Stimulated activated naive CD8-positive, alpha-beta T cell treated with anti-CD3 and anti-CD28 coated beads, Interleukin-15, Interleukin-2, amounts not matched to agents 100 ng/mL and 50 ng/mL, for 24 hours (primary cell): Measurements from ENCODE around the gene LBX1.
A peak's percentile ranks its signal among the peaks of the same experiment; 100 is the strongest.

Experiments
- H3K27ac Mint-ChIP-seq: one replicate; pipeline ENCODE4 v1.8.0; 2021; ENCODE audit warnings: mild to moderate bottlenecking, mixed read lengths
- H3K27me3 Mint-ChIP-seq: one replicate; pipeline ENCODE4 v1.8.0; 2021; ENCODE audit warnings: mixed read lengths
- H3K36me3 Mint-ChIP-seq: one replicate; pipeline ENCODE4 v1.8.0; 2021; ENCODE audit warnings: low read depth, mixed read lengths
- H3K4me1 Mint-ChIP-seq: one replicate; pipeline ENCODE4 v1.8.0; 2021; ENCODE audit warnings: low read depth, mixed read lengths
- H3K4me3 Mint-ChIP-seq: one replicate; pipeline ENCODE4 v1.8.0; 2021; ENCODE audit warnings: mild to moderate bottlenecking, mixed read lengths
- H3K9me3 Mint-ChIP-seq: one replicate; pipeline ENCODE4 v1.8.0; 2021; ENCODE audit warnings: mixed read lengths

LBX1 gene

GRCh38 chr10:101234333-101234732, 5.1 kb upstream of the LBX1 start:
- peaks cover 81% of the 10 kb centered on the region for H3K27me3 Mint-ChIP-seq
- H3K9me3 Mint-ChIP-seq: no peaks in the 10 kb centered on the region
- H3K27ac Mint-ChIP-seq: no peak overlapping the region
- peaks cover 18% of the 10 kb centered on the region for H3K4me1 Mint-ChIP-seq
- no peaks in the 10 kb centered on the region for H3K36me3 Mint-ChIP-seq
- no peak overlapping the region for H3K4me3 Mint-ChIP-seq

- H3K4me3 Mint-ChIP-seq: no peak overlapping the region
- no peak overlapping the region for H3K27ac Mint-ChIP-seq
- peaks cover 21% of the 10 kb centered on the region for H3K4me1 Mint-ChIP-seq
These were observed 4.6 kb upstream of the LBX1 start for GRCh38 chr10:101233863-101234262.

GRCh38 chr10:101233443-101233842, 4.2 kb upstream of the LBX1 start:
- peaks cover 80% of the 10 kb centered on the region for H3K27me3 Mint-ChIP-seq
- H3K9me3 Mint-ChIP-seq: no peaks in the 10 kb centered on the region
- no peak overlapping the region for H3K4me3 Mint-ChIP-seq
- H3K36me3 Mint-ChIP-seq: no peaks in the 10 kb centered on the region
- H3K27ac Mint-ChIP-seq: no peak overlapping the region
- peaks cover 21% of the 10 kb centered on the region for H3K4me1 Mint-ChIP-seq

More at GRCh38 chr10:101233863-101234262, 4.6 kb upstream of the LBX1 start:
- Mint-ChIP-seq H3K36me3 (no peaks in the 10 kb centered on the region), H3K9me3 (no peaks in the 10 kb centered on the region), H3K27me3 (peaks cover 80% of the 10 kb centered on the region)

GRCh38 chr10:101231912-101232689, 2.8 kb upstream of the LBX1 start:
- Mint-ChIP-seq H3K27me3 (peaks cover 79% of the 10 kb centered on the region), H3K4me1 (peaks cover 18% of the 10 kb centered on the region), H3K4me3 (no peak overlapping the region), H3K27ac (no peak overlapping the region), H3K9me3 (no peaks in the 10 kb centered on the region), H3K36me3 (no peaks in the 10 kb centered on the region)

- H3K27me3 Mint-ChIP-seq: peaks cover 80% of the 10 kb centered on the region
- no peaks in the 10 kb centered on the region for H3K9me3 Mint-ChIP-seq
- H3K4me1 Mint-ChIP-seq: peaks cover 23% of the 10 kb centered on the region
- H3K27ac Mint-ChIP-seq: no peak overlapping the region
- no peak overlapping the region for H3K4me3 Mint-ChIP-seq
- no peaks in the 10 kb centered on the region for H3K36me3 Mint-ChIP-seq
These were observed 1.8 kb upstream of the LBX1 start for GRCh38 chr10:101231092-101231491.

GRCh38 chr10:101230183-101230917, 1.1 kb upstream of the LBX1 start:
- Mint-ChIP-seq H3K27me3 (peaks cover 80% of the 10 kb centered on the region), H3K4me1 (peaks cover 28% of the 10 kb centered on the region), H3K36me3 (no peaks in the 10 kb centered on the region), H3K4me3 (no peak overlapping the region), H3K27ac (no peak overlapping the region), H3K9me3 (no peaks in the 10 kb centered on the region)

GRCh38 chr10:101228966-101229265, 347 bp downstream of the LBX1 start:
- H3K36me3 Mint-ChIP-seq: no peaks in the 10 kb centered on the region
- peak overlapping the region; percentile 47 for H3K4me3 Mint-ChIP-seq
- H3K4me1 Mint-ChIP-seq: peaks cover 35% of the 10 kb centered on the region
- peak overlapping the region; percentile 61 for H3K27ac Mint-ChIP-seq
- H3K27me3 Mint-ChIP-seq: peaks cover 78% of the 10 kb centered on the region
- no peaks in the 10 kb centered on the region for H3K9me3 Mint-ChIP-seq

GRCh38 chr10:101228153-101228965, 904 bp downstream of the LBX1 start:
- no peak overlapping the region for H3K27ac Mint-ChIP-seq
- no peaks in the 10 kb centered on the region for H3K36me3 Mint-ChIP-seq
- H3K9me3 Mint-ChIP-seq: no peaks in the 10 kb centered on the region
- H3K27me3 Mint-ChIP-seq: peaks cover 77% of the 10 kb centered on the region
- H3K4me3 Mint-ChIP-seq: peak overlapping the region; percentile 61
- H3K4me1 Mint-ChIP-seq: peaks cover 38% of the 10 kb centered on the region

- Mint-ChIP-seq H3K27ac (no peak overlapping the region), H3K36me3 (no peaks in the 10 kb centered on the region), H3K27me3 (peaks cover 77% of the 10 kb centered on the region), H3K4me1 (peaks cover 44% of the 10 kb centered on the region), H3K9me3 (no peaks in the 10 kb centered on the region), H3K4me3 (peak overlapping the region; percentile 61)
These were observed 1.7 kb downstream of the LBX1 start for GRCh38 chr10:101227429-101228152.

GRCh38 chr10:101226491-101227428, 2.5 kb downstream of the LBX1 start:
- H3K27ac Mint-ChIP-seq: no peak overlapping the region
- no peaks in the 10 kb centered on the region for H3K36me3 Mint-ChIP-seq
- H3K4me3 Mint-ChIP-seq: peak overlapping the region; percentile 60
- peaks cover 77% of the 10 kb centered on the region for H3K27me3 Mint-ChIP-seq
- no peaks in the 10 kb centered on the region for H3K9me3 Mint-ChIP-seq
- H3K4me1 Mint-ChIP-seq: peaks cover 44% of the 10 kb centered on the region

- Mint-ChIP-seq H3K27ac (no peak overlapping the region), H3K4me3 (peak overlapping the region; percentile 60), H3K36me3 (no peaks in the 10 kb centered on the region), H3K9me3 (no peaks in the 10 kb centered on the region), H3K27me3 (peaks cover 77% of the 10 kb centered on the region), H3K4me1 (peaks cover 44% of the 10 kb centered on the region)
These were observed 3.3 kb downstream of the LBX1 start for GRCh38 chr10:101225846-101226421.

GRCh38 chr10:101224910-101225823, 4.1 kb downstream of the LBX1 start:
- peak overlapping the region; percentile 4 for H3K4me3 Mint-ChIP-seq
- peaks cover 40% of the 10 kb centered on the region for H3K4me1 Mint-ChIP-seq
- no peaks in the 10 kb centered on the region for H3K9me3 Mint-ChIP-seq
- peaks cover 77% of the 10 kb centered on the region for H3K27me3 Mint-ChIP-seq
- H3K27ac Mint-ChIP-seq: no peak overlapping the region
- H3K36me3 Mint-ChIP-seq: no peaks in the 10 kb centered on the region
